ENCODE results near the gene XXYLT1. TPM values are rescaled to one million over a fixed set of nuclear protein-coding genes. Genes with fewer than 3 reads are reported as not detected.

Gene XXYLT1
- total RNA-seq, 4 donors from 2014 or later, result 9.8 to 14.6 (median 13.9) TPM

DNA sequence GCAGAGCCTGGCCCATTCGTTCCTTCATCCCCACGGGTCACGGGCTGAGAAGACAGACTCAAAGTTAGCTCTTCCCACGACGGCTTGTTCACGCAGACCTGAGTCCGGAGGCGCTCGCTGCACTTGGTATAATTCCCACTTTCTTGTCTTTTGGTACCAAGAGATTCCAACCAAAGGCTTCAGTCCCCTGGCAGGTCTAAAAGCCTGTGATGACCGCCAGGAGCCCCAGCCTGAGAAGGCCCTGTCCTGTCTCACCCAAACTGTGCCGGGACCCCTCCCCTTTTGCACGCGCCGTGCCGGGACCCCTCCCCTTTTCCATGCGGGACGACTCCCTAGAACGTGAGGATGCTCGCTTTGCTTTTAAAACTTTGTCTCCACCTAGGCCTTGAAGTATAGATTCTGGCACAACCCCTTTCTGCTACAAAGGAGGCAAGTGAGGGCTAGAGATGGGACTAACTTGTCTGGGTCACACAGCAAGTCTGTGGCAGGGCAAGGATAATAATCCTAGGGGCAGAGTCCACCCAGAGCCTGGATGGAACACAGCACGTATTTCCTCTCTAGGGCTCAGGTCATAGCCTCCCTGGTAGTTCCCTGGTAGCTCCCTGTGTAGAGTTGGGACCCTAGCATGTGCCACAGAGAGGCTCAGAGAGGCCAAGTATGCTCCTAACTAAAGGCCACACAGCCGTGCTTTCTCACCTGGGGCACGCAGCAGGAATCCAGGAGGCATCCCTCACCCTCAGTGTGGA is 211.3 kb downstream of the XXYLT1 start:
- TF ChIP-seq POLR2A (IDR thresholded peaks at IDR 0.05), result no peak
- TF ChIP-seq, protein P1, sequence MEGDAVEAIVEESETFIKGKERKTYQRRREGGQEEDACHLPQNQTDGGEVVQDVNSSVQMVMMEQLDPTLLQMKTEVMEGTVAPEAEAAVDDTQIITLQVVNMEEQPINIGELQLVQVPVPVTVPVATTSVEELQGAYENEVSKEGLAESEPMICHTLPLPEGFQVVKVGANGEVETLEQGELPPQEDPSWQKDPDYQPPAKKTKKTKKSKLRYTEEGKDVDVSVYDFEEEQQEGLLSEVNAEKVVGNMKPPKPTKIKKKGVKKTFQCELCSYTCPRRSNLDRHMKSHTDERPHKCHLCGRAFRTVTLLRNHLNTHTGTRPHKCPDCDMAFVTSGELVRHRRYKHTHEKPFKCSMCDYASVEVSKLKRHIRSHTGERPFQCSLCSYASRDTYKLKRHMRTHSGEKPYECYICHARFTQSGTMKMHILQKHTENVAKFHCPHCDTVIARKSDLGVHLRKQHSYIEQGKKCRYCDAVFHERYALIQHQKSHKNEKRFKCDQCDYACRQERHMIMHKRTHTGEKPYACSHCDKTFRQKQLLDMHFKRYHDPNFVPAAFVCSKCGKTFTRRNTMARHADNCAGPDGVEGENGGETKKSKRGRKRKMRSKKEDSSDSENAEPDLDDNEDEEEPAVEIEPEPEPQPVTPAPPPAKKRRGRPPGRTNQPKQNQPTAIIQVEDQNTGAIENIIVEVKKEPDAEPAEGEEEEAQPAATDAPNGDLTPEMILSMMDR (IDR thresholded peaks at IDR 0.05), result no peak
- no peak overlapping the region for H3K27ac ChIP-seq
- H3K36me3 ChIP-seq, result no peaks in the 10 kb centered on the region
- H3K9me3 ChIP-seq, result no peaks in the 10 kb centered on the region
- DNase-seq, result no peak
- no peaks in the 10 kb centered on the region for H3K27me3 ChIP-seq
- intact Hi-C loops (cut with DNase I), result no loop called here
- H3K4me1 ChIP-seq, result no peaks in the 10 kb centered on the region
- WGBS, 2 donors, result 83 to 85% methylated on average over 22 of the region's 22 CpGs
- H3K4me3 ChIP-seq (replicated peaks in 1 of 3), result no peak overlapping the region

DNA sequence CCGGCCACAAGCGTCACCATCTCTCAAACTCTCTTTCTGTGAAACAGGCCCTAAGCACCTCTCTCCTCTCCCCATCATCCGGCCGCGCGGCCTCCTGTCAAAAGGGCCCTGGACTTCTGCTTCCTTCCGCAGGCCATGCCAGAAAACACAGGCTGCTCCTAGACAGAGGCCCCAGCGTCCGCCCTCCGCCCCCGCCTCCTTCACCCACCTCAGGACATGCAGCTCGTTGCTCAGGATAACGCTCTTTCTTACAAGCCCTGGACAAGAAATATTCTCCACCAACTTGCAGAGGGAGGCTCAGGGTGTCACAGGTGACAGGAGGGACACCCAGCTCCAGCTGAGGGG is 212.0 kb downstream of the XXYLT1 start:
- TF ChIP-seq, protein P1 (IDR thresholded peaks at IDR 0.05), result no peak
- no peak for TF ChIP-seq POLR2A (IDR thresholded peaks at IDR 0.05)
- Histone ChIP-seq H3K4me3 (replicated peaks in 1 of 3) (no peak overlapping the region), H3K4me1 (no peaks in the 10 kb centered on the region), H3K36me3 (no peaks in the 10 kb centered on the region), H3K9me3 (no peaks in the 10 kb centered on the region), H3K27ac (no peak overlapping the region), H3K27me3 (no peaks in the 10 kb centered on the region)
- intact Hi-C loops (cut with DNase I), result no loop called here
- WGBS, 2 donors, result 69 to 87% methylated on average over 13 of the region's 13 CpGs
- DNase-seq, result peak; percentile 22 to 34

DNA sequence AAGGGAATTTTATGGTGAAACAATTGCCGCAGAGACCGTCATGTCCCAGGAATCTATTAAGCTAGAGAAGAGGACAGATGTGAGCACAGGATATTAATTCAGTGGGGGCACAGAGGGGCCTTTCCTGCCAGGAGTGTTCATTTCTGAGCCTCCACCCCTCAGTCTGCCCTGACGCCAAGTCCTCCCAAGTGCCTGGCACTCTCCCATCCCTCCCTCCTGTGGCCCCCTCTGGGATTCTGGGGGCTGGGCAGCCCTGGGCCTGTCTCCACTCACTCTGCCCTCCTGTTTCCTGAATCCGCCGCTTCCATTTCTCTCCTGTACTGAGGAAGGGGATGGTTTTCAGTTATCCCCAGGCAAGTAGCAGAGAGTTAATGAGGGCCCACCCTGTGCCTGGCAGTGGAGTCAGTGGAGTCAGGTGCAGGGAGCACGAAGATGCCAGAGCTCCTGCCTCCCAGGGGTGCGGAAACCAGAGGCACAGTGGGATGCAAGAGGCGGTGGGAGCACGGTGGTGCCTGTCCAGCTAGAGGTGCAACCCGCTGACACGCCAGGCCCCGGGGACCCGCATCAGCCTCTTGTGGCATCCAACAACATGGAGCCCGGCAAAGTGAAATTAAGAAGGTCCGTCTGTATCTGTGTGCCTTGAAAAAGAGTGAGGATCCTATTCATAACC is 212.5 kb downstream of the XXYLT1 start:
- intact Hi-C loops (cut with DNase I), result no loop called here
- Histone ChIP-seq H3K36me3 (no peaks in the 10 kb centered on the region), H3K4me1 (no peaks in the 10 kb centered on the region), H3K27me3 (no peaks in the 10 kb centered on the region), H3K4me3 (replicated peaks in 1 of 3) (no peak overlapping the region), H3K9me3 (no peaks in the 10 kb centered on the region), H3K27ac (no peak overlapping the region)
- DNase-seq, result no peak
- TF ChIP-seq, protein P1 (IDR thresholded peaks at IDR 0.05), result no peak
- TF ChIP-seq POLR2A (IDR thresholded peaks at IDR 0.05), result no peak
- 75 to 82% methylated on average over 11 to 15 of the region's 15 CpGs for WGBS, 2 donors

DNA sequence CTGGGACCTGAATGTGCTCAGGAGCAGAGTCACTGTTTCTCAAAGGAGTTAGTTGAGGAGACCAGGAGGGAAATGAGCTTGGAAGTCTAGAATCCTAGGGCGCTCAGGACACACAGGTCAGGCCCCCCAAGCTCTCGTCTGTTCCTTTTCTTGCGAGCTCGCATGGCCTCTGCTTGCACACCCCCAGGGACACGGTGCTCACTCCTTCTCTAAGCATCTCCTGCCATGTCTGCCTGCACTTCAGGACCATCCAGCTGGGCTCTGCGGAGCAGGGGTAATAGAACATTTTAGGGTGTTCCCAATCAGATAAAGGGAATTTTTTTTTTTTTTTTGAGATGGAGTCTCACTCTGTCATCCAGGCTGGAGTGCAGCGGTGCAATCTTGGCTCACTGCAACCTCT is 213.2 kb downstream of the XXYLT1 start:
- H3K9me3 ChIP-seq, result no peaks in the 10 kb centered on the region
- no peak for TF ChIP-seq POLR2A (IDR thresholded peaks at IDR 0.05)
- TF ChIP-seq, protein P1 (IDR thresholded peaks at IDR 0.05), result no peak
- H3K36me3 ChIP-seq, result no peaks in the 10 kb centered on the region
- no peaks in the 10 kb centered on the region for H3K4me1 ChIP-seq
- H3K4me3 ChIP-seq (replicated peaks in 1 of 3), result no peak overlapping the region
- no peak for DNase-seq
- intact Hi-C loops (cut with DNase I), result no loop called here
- 94 to 97% methylated on average over 7 of the region's 7 CpGs for WGBS, 2 donors
- H3K27me3 ChIP-seq, result no peaks in the 10 kb centered on the region
- no peak overlapping the region for H3K27ac ChIP-seq

DNA sequence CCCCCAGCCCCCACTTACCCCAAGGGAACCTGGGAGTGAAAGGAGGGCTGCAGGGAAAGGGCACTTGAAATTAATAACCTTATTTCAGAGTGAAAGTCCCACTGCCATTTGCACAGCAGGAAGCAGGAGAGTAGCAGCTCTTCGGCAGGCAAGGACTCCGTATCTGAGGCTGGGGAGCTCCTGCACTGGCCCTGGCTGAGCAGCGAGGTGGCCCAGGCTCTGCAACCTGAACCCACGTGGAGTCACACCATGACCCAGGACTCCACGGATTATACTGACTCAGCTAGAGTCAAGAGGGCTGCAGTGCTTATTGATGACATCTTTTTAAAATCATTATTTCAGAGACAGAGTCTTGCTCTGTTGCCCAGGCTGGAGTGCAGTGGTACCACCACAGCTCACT is 214.5 kb downstream of the XXYLT1 start:
- Histone ChIP-seq H3K4me3 (replicated peaks in 1 of 3) (no peak overlapping the region), H3K9me3 (no peaks in the 10 kb centered on the region), H3K4me1 (no peaks in the 10 kb centered on the region), H3K27ac (no peak overlapping the region), H3K27me3 (no peaks in the 10 kb centered on the region), H3K36me3 (no peaks in the 10 kb centered on the region)
- DNase-seq, result no peak
- intact Hi-C loops (cut with DNase I), result no loop called here
- WGBS, 2 donors, result 78 to 100% methylated on average over 2 to 3 of the region's 5 CpGs
- TF ChIP-seq POLR2A (IDR thresholded peaks at IDR 0.05), result no peak
- TF ChIP-seq, protein P1 (IDR thresholded peaks at IDR 0.05), result no peak
